ENCODE data around the gene ZNF536. TPM values are rescaled to one million over a fixed set of nuclear protein-coding genes. Genes with fewer than 3 reads are reported as not detected.
A peak's percentile ranks its signal among the peaks of the same experiment; 100 is the strongest.
"Not testable (repeated sequence)": the region's sequence is repeated elsewhere in the genome, so short reads cannot be mapped to it uniquely, and the experiment has no call there.

ZNF536 gene
- total RNA-seq, 1 experiment from 2014 or later = not detected

- in situ Hi-C loops (cut with HindIII; ENCODE audit: low sequenced_read_pairs) = no loop called here
- DNase-seq (ENCODE audit: low spot score) = no peak
These were observed 32.3 kb upstream of the ZNF536 start for GRCh38 chr19:30339624-30340525.

DNA sequence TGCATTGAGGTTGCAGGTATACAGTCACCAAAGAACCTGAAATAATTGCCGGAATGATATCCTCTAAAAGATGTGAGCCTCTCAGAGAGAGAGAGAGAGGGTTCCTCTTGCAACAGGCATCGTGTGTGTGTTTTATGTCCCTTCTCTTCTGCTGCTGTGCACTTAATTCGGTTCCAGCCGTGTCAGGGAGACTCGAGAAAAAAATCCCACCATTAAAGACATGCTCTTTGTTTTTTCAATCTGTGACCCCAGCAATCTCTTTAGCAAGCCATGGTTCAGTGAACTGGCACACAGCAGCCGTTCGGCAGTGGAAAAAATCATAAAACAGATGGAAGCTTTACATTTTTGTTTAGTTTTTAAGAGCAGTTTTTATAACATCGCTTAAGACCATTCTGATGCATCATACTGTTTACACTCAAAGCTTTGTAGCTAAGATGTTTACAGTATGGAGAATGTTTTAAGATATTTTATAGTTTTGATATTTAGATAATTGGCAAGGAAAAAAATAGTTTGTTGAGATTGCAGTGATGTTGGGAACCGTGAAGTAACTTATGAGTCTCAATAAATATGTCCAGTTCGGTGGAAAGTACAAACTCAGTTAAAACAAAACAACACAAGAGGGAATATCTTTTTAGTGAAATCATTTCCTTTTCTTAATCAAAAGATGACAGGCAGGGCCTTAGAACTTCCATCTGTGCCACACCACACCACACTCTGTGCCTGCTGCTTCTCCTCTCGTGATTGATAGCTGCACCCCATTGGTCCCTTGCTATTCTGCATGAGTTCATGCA is 31.2 kb upstream of the ZNF536 start:
- peak; percentile 59 for DNase-seq (ENCODE audit: low spot score)
- in situ Hi-C loops (cut with HindIII; ENCODE audit: low sequenced_read_pairs) = no loop called here

DNA sequence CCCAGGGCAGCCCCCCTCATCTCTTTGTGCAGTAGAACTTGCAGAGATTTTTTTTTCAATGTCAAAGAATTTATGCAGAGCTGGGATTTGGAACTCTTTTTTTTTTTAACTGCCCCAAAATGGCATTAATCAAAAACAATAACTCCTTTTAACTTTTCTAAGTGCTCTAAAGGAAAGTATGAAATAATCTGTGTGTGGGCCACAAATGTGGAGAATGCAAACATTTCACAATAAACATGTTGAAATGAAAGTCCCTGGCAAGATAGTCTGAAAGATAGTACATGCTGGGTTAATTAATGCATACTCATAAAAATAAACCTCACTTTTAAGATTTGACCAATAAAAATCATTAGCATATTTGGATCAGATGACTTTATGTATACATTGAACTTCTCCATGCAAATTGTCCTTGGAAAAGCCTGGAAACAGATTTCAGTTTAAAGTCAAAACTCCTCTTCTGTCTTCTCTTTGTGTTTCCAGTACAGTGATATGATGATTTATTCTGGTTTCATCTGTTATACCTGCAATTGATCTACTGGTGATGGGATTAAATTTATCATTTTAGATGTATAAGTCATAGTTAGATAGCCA is 30.5 kb upstream of the ZNF536 start:
- in situ Hi-C loops (cut with HindIII; ENCODE audit: low sequenced_read_pairs) = no loop called here
- DNase-seq (ENCODE audit: low spot score) = no peak

GRCh38 chr19:30342901-30343300 is 29.3 kb upstream of the ZNF536 start:
- no peak for DNase-seq (ENCODE audit: low spot score)
- in situ Hi-C loops (cut with HindIII; ENCODE audit: low sequenced_read_pairs) = no loop called here

DNA sequence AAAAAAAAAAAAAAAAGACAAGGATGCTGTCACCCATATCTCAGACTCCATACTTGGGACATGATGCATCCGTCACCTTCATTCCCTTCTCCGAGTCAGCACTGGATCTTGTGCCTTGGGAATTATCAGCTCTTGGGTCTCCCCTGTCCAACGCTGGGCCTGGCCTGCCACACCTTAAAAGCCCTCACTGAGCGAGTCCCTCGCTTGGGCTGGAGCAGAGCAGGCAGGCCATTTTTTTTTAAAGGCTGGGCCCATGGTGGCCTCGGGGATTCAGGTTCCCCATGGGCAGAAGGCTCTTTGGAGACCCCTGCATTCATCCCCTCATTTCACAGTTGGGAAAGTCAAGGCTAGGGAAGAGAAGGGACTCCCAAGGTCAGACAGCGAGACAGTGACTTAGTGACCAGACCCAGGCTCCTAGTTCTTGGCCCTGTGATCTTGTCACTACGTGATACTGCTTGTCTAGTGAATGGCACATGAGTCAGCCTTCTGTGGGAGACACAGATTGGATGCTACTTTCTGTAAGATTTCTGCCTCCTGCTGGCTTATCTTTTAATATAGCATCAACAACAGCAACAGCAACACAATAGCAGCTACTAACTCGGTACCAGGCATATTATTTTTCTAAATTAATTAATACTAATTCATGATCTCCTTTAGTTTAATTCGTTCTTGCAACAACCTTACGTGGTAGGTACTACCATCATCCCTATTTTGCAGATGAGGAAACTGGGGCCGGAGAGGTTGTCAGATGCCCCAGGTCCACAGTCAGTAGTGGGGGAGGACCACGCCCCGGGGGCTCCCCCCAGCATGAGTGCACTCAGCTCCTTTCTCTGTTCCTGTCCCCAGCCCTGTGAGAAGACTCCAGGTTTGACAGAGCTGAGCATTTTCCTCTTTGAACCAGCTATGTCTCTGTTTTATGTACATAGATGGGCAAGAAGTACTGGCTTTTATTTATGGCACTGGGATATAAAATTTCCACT is 27.4 kb upstream of the ZNF536 start:
- in situ Hi-C loops (cut with HindIII; ENCODE audit: low sequenced_read_pairs) = no loop called here
- no peak for DNase-seq (ENCODE audit: low spot score)

DNA sequence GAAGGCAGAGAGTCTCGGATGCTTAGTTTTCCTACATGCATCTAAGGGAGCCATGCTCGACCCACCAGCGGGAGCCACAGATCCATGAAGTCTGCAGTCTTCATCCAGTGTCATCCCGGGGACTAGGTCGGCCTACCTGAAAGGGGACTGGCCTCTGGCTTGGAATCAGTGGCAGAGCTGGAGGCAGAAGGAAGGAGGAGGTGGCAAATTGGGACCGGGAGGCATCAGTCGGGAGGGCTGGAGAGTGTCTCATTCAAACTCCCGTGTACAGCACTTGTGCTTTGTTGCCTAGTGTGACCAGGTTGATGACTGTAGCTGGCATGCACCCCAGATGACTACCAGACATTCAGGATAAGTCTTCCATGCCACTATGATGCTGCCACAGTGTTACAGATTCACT is 26.5 kb upstream of the ZNF536 start:
- in situ Hi-C loops (cut with HindIII; ENCODE audit: low sequenced_read_pairs) = no loop called here
- no peak for DNase-seq (ENCODE audit: low spot score)

GRCh38 chr19:30346468-30346867 is 25.7 kb upstream of the ZNF536 start:
- in situ Hi-C loops (cut with HindIII; ENCODE audit: low sequenced_read_pairs); DNase-seq (ENCODE audit: low spot score): not testable (repeated sequence)

DNA sequence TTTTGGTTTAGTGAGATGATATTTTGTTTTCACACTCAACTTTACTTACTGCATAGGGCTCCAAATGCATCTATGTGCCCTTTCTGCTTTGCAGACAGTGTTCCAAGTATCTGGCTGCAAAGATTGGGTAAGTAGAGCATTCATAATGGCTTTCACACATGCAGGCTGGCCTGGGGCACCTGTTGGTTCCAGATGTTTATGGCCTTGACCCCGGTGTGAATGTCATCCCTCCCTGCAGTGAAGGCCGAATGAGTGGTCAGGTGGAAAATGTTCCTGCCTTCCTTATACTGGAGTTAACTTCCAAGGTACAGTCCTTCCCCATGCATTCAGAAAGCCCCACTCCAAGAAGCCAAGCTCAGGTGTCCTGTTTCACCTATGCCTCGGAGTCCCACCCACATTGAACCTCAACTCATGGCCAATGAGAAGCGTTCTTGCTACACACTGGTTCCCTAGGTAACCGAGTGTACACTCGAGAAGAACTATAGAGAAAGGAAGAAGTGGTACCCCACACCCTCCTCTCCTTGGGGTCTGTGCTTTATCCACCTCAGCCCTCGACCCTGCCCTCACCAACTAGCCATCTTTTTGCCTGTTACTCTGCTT is 23.0 kb upstream of the ZNF536 start:
- in situ Hi-C loops (cut with HindIII; ENCODE audit: low sequenced_read_pairs) = no loop called here

GRCh38 chr19:30350692-30351663 is 21.2 kb upstream of the ZNF536 start:
- DNase-seq (ENCODE audit: low spot score) = no peak
- in situ Hi-C loops (cut with HindIII; ENCODE audit: low sequenced_read_pairs) = no loop called here

More for the DNA sequence above, 23.0 kb upstream of the ZNF536 start:
- DNase-seq (ENCODE audit: low spot score) = no peak

- in situ Hi-C loops (cut with HindIII; ENCODE audit: low sequenced_read_pairs) = no loop called here
- no peak for DNase-seq (ENCODE audit: low spot score)
These were observed 20.4 kb upstream of the ZNF536 start for GRCh38 chr19:30351774-30352173.

DNA sequence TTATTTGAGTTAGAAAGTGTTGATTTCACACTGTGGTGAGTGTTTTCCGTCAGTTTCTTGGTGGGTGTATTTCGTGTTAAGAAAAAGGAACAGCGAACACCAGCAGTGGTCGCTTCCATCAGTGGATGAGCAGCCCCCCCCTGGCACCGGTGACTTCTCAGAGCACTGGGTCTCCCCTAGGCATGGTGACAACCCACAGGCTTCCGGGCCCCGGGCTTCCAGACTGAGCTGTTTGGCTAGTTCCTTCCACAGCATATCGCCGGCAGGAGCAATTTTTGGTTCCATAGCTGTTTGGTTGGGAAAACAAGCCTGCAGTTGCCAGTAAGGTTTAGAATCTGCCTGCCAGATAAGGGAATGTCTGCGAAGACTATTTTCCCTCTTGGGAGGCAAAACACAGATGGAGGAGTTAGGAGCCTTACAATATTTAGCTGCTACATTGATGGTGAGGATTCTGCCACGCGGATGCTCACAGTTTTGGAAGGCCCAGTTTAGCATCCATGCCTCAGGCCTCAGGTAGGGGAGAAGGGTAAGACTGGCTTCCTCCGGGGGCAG is 18.7 kb upstream of the ZNF536 start:
- in situ Hi-C loops (cut with HindIII; ENCODE audit: low sequenced_read_pairs) = no loop called here

GRCh38 chr19:30355586-30355985 is 16.6 kb upstream of the ZNF536 start:
- DNase-seq (ENCODE audit: low spot score) = no peak
- in situ Hi-C loops (cut with HindIII; ENCODE audit: low sequenced_read_pairs) = no loop called here

More for the DNA sequence above, 18.7 kb upstream of the ZNF536 start:
- no peak for DNase-seq (ENCODE audit: low spot score)

GRCh38 chr19:30356951-30357579 is 15.1 kb upstream of the ZNF536 start:
- no peak for DNase-seq (ENCODE audit: low spot score)
- in situ Hi-C loops (cut with HindIII; ENCODE audit: low sequenced_read_pairs) = no loop called here

GRCh38 chr19:30357580-30357954 is 14.6 kb upstream of the ZNF536 start:
- DNase-seq (ENCODE audit: low spot score) = no peak
- in situ Hi-C loops (cut with HindIII; ENCODE audit: low sequenced_read_pairs) = no loop called here

DNA sequence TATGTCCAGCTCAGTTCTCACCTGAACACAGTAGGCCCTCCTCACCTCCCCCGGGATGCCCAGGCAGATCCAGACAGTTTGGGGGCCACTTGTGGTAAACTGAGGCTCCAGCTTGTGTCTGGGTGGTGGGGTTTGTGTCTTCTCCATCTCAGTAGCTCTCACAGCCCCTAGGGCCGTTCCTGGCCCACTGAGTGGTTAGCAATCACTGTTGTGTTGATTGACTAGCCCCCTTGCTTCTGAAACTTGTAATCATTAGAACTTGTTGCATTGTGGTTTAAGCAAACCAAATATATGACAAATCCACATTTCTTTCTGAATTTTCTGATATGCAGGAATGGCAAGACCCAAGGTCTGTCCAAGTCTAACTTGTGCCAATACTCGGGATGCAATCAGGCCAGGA is 13.9 kb upstream of the ZNF536 start:
- in situ Hi-C loops (cut with HindIII; ENCODE audit: low sequenced_read_pairs) = no loop called here

GRCh38 chr19:30358821-30359580 is 13.2 kb upstream of the ZNF536 start:
- DNase-seq (ENCODE audit: low spot score) = no peak
- in situ Hi-C loops (cut with HindIII; ENCODE audit: low sequenced_read_pairs) = no loop called here

More for the DNA sequence above, 13.9 kb upstream of the ZNF536 start:
- DNase-seq (ENCODE audit: low spot score) = no peak
